Stimulated activated CD8-positive, alpha-beta memory T cell treated with anti-CD3 and anti-CD28 coated beads, Interleukin-12 subunit alpha, Interleukin-12 subunit beta, amount 100 ng/mL, for 24 hours (primary cell): ENCODE data around the gene GNG12.

ENCODE experiments used
- DNase-seq: peaks from one replicate; pipeline ENCODE4 v3.0.0-alpha.2; 2020; ENCODE audit errors: extremely low read depth

The GNG12 gene

DNA sequence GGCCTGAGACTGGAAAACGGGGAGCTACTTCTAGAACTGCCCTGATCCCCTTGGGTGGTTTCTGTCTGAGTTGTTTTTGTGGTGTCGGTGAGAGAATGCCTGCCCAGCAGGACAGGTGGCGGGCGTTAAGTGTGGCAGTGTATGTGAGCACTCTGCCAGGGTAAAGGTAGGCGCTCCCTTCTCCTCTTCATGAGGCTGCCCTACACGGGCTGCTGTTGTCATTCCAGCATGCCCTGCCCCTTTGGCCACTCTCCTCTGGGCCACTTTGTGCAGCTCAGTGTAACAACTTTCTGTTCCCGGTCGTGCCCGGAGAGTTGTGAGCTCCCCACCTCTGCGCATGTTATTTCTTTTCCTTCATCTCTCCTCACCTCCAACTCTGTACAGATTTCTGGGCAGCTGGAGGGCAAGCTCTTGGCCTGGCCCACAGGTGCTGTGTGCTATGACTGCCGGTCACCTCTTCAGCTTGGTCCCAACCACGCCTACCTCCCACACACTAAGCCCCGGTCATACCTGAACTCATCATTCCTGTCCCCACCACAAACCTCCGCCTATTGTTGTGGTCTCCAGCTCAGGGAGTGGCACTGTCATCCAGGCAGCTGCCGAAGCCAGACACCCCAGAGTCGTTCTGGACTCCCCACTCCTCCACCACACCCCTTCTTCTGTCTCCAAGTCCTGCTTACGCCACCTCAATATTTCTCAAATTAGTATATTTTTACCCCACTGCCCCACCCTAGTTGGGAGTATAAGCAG is 79.3 kb downstream of the GNG12 start:
- DNase-seq = no peak

GRCh38 chr1:67752306-67752705 is 81.0 kb downstream of the GNG12 start:
- DNase-seq = no peak

DNA sequence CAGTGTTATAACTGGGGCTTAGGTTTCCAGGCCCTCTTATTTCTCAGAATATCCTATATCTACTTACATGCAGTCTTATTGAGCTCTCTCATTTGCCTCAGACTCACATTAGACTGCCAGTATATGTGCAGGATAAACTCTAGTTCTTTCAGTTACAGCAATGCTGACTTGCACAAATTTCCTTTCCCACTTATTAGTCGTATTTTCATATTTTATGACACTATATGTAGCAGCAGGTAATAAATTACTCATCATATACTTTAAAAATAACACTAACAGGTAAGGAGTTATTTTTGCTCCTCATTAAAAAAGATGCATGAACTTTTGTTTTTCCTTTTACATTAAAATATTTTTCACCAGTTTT is 82.6 kb downstream of the GNG12 start:
- DNase-seq = no peak

DNA sequence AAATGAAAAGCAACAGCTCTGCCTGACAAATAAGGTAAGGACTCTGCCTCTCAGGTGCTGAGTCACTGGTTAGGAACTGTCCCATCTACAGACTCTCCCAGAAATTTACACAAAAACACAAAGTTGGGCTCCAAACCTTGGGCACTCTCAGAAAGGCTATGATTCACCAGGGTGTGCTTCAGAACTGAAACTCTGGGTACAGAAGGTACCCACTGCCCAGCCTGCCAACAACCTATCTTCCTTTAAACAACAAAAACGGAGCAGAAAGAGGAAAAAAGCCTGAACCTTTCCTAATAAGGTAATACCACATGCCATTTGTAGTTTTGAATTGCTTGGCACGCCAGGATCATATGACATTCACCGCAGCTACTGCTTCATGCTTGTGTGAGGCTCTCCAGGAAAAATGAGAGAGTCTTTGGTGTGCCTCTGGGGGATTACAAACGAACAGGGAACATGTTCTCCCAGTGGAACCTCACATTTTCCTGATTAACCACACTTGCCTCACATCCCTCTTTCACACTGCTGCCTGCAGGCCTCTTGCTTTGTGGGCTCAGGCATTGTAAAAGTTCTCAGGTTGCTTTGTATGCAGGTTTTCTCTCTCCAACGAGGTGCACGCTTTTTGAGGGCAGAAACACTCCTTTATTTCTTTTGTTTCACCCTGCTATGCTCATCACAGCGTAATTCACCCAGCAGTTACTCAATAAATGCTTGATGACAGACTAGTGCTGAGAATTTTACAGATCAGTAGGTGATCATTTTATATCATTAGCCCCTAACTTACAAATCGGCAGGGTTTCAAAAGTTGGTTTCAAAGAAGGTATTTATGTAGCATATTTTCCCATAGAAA is 83.2 kb downstream of the GNG12 start:
- DNase-seq = no peak

DNA sequence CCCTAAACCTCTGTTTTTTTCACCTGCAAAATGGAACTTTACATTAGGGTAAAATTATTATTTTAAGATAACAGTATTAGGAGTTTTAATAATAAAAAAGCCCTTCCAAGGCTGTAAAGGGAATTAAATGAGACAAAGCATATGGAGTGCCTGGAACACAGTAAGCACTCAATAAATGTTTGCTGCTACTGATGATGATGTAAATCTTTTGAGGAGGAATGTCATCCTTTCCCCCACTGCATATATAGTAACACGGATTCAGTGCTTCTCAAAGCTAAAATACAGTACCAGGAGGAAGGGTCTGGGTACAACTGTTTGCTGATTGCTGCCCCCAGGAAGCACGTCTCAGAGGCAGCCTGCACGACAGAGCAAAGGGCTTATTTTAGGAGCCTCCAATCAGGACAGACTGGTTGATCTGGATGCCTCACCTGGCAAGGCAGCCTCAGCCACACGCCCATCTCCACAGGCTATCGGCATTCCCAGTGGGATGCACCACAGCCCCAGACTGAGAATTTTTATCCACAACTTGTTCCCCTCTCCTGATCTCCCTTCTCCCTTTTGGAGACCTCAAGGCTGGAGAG is 83.9 kb downstream of the GNG12 start:
- no peak for DNase-seq

- DNase-seq = no peak
These were observed 84.6 kb downstream of the GNG12 start for GRCh38 chr1:67748630-67749029.

DNA sequence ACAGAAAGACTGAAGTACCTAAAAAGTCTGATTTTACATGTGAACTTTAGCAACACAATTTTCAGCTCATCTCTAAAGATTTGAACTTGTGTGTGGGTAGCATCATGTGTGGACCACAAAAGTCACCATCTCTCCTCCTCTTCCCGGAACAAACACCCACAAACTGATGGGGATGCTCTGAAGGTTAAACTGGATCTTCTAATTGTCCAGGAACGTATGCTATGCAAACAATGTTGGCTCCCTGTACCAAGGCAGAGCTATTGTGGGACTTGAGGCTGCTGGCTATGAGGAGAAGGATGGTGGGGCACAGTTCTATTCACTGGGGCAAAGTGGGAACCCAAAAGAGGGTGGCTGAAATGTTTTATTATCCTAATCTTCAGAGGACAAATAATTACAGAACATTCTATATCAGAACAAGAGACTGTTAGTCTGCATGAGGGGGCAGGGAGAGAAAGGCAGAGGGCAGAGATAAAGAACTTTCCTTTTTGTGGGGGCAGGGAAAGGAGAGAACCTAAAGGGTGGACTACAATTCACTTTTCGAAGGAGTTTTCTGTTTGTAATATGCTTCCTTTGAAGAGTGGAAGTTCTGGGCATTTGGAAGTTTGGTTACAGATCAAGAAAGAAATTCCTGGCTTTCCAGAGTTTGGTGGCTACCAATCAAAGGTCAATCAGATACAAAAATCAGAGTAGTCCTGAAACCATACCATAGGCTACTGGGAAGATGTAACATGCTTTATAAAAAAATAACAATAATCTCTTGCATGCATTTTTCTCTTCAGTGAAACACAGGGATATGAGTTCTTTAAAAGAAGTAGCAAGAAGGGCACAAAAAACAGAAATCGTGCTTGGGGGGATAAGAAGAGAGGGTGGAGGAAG is 85.4 kb downstream of the GNG12 start:
- DNase-seq = no peak

- no peak for DNase-seq
These were observed 87.2 kb downstream of the GNG12 start for GRCh38 chr1:67745875-67746698.

DNA sequence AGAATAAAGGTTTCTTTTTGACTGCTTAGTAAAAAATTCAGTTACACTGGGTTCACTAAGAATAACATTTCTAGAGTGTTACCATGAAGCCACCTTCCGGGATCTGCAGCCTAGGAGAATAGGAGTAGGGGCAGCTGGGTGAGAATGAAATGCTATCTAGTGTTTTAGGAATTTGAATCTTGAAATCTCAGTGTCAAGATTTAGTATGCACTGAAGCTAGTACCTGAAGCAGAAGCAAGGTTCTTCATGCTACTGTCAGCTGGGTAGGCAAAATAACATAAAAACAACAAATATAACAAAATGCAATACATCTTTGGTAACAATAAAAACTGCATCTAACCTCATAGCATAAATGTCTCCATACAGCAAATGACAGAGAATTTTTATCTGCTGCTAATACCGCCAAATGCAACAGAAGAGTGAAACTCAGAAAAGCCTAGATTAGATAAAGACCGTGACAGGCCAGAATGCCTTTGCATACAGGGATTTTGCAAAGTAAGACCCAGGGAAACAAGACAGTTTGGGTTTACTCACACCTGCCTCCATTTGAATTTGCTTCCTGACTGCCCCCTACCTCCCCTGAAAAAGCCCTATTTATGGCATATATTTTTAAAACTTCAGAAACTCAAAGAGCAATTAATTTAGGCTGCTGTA is 90.1 kb downstream of the GNG12 start:
- no peak for DNase-seq

GRCh38 chr1:67741736-67742135 is 91.5 kb downstream of the GNG12 start:
- DNase-seq = no peak

DNA sequence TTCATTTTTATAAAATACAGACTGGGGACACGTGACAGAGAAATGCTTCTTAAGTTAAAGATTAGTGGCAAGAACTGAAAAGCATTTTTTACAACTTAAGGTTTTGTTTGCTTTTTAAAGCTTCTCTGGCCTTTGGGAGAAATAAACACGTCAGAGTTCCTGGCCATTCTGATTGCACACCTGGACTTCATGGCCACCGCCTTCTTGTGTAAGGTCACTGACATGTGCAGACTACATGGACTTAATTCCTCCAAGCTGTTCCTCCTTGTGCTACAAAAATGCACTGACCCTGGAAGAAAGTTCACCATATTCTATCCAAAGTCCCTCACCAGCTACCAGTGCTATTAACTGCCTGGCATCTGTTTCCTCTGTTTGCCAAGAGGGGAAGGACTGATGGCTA is 92.1 kb downstream of the GNG12 start:
- DNase-seq = no peak

DNA sequence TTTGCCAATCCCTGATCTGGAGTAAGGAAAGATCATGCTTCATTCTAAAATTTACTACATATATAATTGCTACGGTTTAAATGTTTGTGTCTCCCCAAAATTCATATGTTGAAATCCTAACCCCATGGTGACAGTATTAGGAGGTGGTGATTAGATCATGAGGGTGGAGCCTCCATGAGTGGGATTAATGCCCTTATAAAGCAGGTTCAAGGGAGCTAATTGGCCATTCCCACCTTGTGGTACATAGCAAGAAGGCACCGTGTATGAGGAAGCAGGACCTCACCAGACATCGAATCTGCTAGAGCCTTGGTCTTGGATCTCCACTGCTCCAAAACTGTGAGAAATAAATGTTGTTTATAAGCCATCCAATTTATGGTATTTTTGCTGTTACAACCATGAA is 92.7 kb downstream of the GNG12 start:
- DNase-seq = no peak

GRCh38 chr1:67739361-67739760 is 93.9 kb downstream of the GNG12 start:
- no peak for DNase-seq

DNA sequence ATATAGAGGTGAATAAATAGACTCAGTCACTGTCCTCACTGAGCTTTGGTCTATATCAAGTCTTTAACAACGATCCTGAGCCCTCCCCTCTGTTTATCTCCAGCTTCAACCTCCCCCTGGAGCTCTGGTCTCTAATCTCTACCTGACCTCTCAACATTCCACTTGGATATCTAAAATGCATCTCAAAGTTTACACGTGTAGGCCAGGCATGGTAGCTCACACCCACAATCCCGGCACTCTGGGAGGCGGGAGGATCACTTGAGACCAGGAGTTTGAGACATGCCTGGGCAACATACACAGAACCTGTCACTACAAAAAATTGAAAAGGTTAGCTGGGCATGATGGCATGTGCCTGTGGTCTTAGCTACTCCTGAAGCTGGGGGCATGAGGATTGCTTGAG is 94.9 kb downstream of the GNG12 start:
- DNase-seq = no peak

GRCh38 chr1:67737875-67738274 is 95.4 kb downstream of the GNG12 start:
- DNase-seq = no peak

DNA sequence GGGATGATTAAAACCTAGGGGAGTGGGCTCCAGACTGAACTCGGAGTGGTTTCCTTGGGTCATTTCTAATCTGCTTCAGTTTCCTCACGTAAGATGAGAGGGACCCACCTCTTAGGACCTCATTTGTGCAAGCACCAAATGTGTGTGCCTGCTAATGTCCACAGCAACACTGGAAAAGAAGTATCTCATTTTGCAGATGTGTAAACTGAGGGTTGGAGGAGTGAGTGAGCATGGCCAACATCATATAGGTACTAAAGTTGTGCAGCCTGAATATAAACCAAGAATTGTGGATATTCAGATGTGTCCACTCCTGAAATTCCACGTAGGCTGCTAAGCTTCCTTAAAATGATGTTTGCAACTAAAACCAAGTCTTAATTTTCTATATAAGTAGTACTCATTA is 96.5 kb downstream of the GNG12 start:
- DNase-seq = no peak

DNA sequence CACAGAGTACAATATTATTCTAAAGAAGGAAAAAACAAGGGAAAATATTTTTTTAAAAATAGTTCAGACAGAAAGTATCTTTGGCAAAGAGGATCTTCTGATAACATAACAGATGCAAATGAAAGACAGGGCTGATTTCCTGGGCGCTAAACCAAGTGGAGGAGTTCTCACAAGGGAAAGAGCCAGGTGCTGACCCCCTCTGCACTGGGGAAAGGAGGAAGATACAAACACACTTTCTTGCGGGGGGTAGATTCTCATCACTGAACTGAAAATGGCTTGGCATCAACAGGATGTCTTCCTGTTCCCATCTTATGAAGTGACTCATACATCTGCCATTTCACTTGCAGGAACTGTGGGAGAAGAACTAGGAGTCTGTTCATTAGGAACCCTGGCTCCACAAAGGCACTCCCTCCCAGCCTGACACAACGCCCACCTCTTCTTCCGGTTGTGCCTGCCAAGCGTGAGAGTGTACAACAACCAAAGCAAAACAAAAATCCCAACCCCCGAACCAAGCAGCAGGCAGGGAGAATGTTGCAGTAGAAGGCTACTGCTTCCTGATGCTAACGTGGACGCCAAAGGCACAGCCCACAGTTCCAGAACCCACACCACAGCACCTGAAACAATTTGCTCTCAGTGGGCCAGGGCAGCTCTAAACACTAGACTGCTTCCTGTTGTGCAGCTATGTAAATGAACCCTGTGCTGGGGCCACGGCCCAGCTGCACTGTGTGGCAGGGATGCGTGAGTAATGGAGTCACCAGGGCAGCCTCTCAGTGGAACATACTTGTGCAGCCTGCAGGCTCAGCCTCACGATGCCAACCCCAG is 97.2 kb downstream of the GNG12 start:
- DNase-seq = no peak

DNA sequence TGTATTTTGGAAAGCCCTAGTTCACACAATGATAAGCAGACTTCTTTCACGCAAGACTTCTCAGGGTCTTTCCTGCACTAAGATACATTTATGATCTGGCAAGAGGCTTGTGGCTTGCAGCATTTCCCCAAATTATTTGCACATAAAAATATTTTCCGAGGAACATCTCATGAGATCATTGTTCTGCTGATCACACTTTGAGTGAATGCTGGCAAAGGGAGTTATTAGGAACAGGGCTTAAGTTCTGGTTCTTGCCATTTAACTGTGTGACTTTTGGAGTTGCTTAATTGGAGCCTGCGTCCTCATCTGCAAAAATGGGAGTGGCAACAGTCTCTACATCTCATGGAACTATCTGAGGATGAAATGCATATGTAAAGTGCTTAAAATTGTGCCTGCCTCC is 98.1 kb downstream of the GNG12 start:
- DNase-seq = no peak

- no peak for DNase-seq
These were observed 99.0 kb downstream of the GNG12 start for GRCh38 chr1:67734323-67734690.
